Measurements from ENCODE around the gene GLMN.
A peak's percentile ranks its signal among the peaks of the same experiment; 100 is the strongest.

GLMN gene

GRCh38 chr1:92315766-92316599, 17.2 kb upstream of the GLMN start:
- TF ChIP-seq, protein P1, sequence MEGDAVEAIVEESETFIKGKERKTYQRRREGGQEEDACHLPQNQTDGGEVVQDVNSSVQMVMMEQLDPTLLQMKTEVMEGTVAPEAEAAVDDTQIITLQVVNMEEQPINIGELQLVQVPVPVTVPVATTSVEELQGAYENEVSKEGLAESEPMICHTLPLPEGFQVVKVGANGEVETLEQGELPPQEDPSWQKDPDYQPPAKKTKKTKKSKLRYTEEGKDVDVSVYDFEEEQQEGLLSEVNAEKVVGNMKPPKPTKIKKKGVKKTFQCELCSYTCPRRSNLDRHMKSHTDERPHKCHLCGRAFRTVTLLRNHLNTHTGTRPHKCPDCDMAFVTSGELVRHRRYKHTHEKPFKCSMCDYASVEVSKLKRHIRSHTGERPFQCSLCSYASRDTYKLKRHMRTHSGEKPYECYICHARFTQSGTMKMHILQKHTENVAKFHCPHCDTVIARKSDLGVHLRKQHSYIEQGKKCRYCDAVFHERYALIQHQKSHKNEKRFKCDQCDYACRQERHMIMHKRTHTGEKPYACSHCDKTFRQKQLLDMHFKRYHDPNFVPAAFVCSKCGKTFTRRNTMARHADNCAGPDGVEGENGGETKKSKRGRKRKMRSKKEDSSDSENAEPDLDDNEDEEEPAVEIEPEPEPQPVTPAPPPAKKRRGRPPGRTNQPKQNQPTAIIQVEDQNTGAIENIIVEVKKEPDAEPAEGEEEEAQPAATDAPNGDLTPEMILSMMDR (IDR thresholded peaks at IDR 0.05; ENCODE audit: low read depth, low read length), result no peak
- DNase-seq (ENCODE audit: extremely low read depth, low read depth), result no peak

- TF ChIP-seq, protein P1 (IDR thresholded peaks at IDR 0.05; ENCODE audit: low read depth, low read length), result no peak
- DNase-seq (ENCODE audit: extremely low read depth, low read depth), result no peak
Observed at GRCh38 chr1:92314024-92314423, 15.2 kb upstream of the GLMN start.

DNA sequence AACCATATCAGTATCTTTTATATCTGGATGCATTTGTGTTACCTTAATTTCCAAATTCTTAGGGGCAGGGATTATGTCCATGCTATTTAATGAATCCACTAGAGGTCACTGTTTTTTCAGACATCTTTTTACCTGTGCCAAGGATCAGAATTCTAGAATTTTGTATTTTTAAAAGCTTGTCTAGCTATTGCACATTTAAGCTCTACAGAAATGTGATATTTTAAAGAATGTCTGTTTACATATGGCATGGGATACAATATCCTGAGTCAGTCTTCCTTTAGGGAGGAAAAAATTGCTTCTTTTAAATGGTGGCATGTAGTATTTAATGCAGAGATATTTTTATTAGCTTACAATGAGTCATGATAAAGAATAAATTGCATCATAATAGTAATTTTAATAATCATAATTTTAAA, 11.4 kb upstream of the GLMN start:
- no peak for DNase-seq (ENCODE audit: extremely low read depth, low read depth)
- TF ChIP-seq, protein P1 (IDR thresholded peaks at IDR 0.05; ENCODE audit: low read depth, low read length), result peak; percentile 49

DNA sequence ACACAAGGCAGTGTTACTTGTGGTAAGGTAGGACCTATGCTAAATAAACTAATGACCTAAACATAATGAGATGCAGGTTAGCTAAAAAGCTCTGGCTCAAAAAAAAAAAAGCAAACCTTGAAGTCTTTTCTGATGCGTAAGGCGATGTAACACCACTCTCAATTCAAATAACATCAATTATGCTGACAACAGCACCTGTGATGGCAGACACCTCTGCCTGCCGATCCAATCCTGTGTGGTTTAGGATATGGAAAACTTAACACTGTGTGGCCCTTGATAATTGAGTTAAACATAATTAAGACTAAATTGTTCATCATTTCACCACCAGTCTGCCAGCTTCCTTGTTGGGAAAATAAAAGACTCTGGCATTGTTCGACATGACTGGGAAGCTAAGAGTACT, 9.2 kb upstream of the GLMN start:
- TF ChIP-seq, protein P1 (IDR thresholded peaks at IDR 0.05; ENCODE audit: low read depth, low read length), result no peak
- no peak for DNase-seq (ENCODE audit: extremely low read depth, low read depth)

DNA sequence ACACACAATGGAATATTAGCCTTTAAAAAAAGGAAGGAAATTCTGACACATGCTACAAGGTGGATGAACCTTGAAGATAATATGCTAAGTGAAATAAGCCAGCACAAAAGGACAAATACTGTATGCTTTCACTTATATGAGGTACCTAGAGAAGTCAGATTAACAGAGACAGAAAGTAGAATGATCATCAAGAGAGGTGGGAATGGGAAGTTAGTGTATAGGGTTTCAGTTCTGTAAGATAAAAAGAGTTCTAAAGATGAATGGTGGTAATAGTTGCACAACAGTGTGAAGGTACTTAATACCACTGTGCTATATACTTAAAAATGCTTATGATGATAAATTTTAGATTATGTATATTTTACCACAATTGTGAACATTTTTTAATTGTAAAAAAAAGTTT, 7.2 kb upstream of the GLMN start:
- no peak for DNase-seq (ENCODE audit: extremely low read depth, low read depth)
- TF ChIP-seq, protein P1 (IDR thresholded peaks at IDR 0.05; ENCODE audit: low read depth, low read length), result no peak

GRCh38 chr1:92301021-92301420, 2.2 kb upstream of the GLMN start:
- no peak for DNase-seq (ENCODE audit: extremely low read depth, low read depth)
- TF ChIP-seq, protein P1 (IDR thresholded peaks at IDR 0.05; ENCODE audit: low read depth, low read length), result no peak

GRCh38 chr1:92299477-92300150, 827 bp upstream of the GLMN start:
- TF ChIP-seq, protein P1 (IDR thresholded peaks at IDR 0.05; ENCODE audit: low read depth, low read length), result no peak
- DNase-seq (ENCODE audit: extremely low read depth, low read depth), result no peak
